Adipocyte (in vitro differentiated cells): ENCODE results near the gene SLC6A8.

ENCODE experiments used
- DNase-seq: peaks from one replicate; pipeline ENCODE4 v3.0.0-alpha.2; 2015; ENCODE audit warnings: low read depth
- H3K27me3 ChIP-seq: replicated peaks from 2 replicates; pipeline ENCODE4 v1.7.0; 2013; ENCODE audit warnings: mild to moderate bottlenecking, low read length, moderate library complexity; ENCODE audit not compliant: control insufficient read depth, insufficient read depth
- H3K36me3 ChIP-seq: 2 replicates; pipeline ENCODE4 v1.7.0; 2013; ENCODE audit warnings: low read length, mild to moderate bottlenecking, moderate library complexity; ENCODE audit not compliant: control insufficient read depth, insufficient read depth, severe bottlenecking
- H3K4me1 ChIP-seq: 2 replicates; pipeline ENCODE4 v1.7.0; 2013; ENCODE audit warnings: mild to moderate bottlenecking, low read length, moderate library complexity; ENCODE audit not compliant: control insufficient read depth, insufficient read depth
- H3K4me3 ChIP-seq: 2 replicates; pipeline ENCODE4 v1.7.0; 2013; ENCODE audit warnings: mild to moderate bottlenecking, low read length, moderate library complexity
- H3K9ac ChIP-seq: 2 replicates; pipeline ENCODE4 v1.7.0; 2013; ENCODE audit warnings: mild to moderate bottlenecking, low read length, moderate library complexity
- H3K9me3 ChIP-seq: 2 replicates; pipeline ENCODE4 v1.7.0; 2013; ENCODE audit warnings: mild to moderate bottlenecking, low read length, moderate library complexity; ENCODE audit not compliant: control insufficient read depth

SLC6A8 gene

DNA sequence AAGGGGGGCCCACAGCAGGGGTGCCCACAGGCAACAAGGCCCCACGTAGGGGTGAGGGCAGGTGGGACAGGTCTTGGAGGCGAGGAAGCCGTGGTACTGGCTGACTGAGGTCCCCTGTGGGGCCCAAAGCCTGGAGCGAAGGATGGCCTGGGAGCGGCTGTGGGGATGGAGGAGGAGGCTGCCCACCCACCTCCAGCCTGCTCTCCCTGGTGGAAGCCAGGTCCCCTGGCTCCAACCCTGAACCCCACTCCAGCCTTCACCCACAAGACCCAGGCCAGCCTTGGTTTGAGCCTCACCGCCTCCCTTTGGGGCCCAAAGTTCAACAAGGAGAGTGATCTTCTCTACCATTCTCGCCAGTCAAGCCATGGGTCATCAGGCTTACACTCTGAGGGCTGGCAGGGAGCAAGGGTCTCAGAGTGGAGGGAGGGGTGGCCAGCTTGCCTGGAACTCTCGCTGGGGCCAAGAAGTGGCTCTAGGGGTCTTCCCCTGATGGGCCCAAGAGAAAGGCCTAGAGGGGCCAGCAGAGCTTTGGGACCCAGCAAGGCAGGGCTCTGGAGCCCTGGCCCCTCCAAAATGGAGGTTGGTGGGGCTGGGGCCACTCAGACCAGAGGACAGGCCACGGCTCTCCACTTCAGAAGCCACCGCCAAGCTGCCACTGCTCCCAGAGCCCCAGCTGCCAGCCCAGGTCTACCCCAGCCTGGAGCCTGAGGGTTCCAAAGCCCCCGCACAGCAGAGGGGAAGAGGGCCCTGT is 19.1 kb upstream of the SLC6A8 start:
- no peaks in the 10 kb centered on the region for H3K4me1 ChIP-seq
- peaks cover 50% of the 10 kb centered on the region for H3K27me3 ChIP-seq
- H3K36me3 ChIP-seq = no peaks in the 10 kb centered on the region
- H3K9ac ChIP-seq = no peak overlapping the region
- no peak overlapping the region for H3K4me3 ChIP-seq
- peaks cover 18% of the 10 kb centered on the region for H3K9me3 ChIP-seq
- no peak for DNase-seq

- Histone ChIP-seq H3K4me3 (no peak overlapping the region), H3K4me1 (no peaks in the 10 kb centered on the region), H3K9ac (no peak overlapping the region), H3K27me3 (peaks cover 51% of the 10 kb centered on the region), H3K36me3 (no peaks in the 10 kb centered on the region), H3K9me3 (peaks cover 17% of the 10 kb centered on the region)
- DNase-seq = peak; percentile 60
These were observed 18.4 kb upstream of the SLC6A8 start for GRCh38 chrX:153669174-153669890.

GRCh38 chrX:153669901-153670731 is 17.6 kb upstream of the SLC6A8 start:
- no peak overlapping the region for H3K9ac ChIP-seq
- H3K36me3 ChIP-seq = no peaks in the 10 kb centered on the region
- no peaks in the 10 kb centered on the region for H3K4me1 ChIP-seq
- H3K4me3 ChIP-seq = no peak overlapping the region
- DNase-seq = no peak
- H3K9me3 ChIP-seq = peaks cover 9% of the 10 kb centered on the region
- H3K27me3 ChIP-seq = peaks cover 44% of the 10 kb centered on the region

DNA sequence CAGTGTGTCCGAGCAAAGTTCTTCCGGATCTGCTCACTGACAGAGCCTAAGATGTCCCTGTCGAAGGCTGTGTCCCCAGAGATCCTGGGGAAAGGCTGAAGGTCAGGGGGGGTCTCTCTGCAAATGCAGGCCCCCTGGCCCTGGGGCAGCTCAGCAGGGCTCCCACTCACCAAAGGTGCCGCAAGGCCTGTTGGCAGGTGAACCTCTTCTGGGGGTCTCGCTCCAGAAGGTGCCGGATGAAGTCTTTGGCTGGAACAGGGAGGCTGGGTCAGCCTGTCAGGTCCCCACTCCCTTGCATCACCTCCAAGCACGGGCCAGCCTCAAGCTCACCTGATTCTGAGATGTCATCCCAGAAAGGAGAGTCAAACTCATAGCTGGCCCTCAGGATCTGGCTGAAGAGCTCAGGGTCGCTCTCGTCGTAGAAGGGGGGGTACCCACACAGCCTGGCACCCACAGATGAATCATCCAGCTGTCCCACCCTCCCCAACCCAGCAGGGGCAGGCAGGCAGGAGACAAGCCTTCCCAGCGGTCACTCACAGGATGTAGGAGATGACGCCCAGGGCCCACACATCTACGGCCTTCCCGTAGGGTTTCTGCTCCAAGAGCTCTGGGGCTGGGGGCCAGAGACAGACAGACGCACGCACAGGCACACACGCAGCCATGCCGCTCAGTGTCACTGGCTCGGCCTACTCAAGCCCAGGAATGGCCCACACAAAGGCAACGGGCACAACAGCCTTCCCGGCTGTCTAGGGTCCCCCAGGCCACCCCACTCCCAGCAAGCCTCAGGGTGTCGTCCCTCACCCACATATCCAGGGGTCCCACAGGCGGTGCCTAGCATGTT is 16.8 kb upstream of the SLC6A8 start:
- Histone ChIP-seq H3K9ac (no peak overlapping the region), H3K36me3 (no peaks in the 10 kb centered on the region), H3K4me3 (no peak overlapping the region), H3K9me3 (peaks cover under 1% of the 10 kb centered on the region), H3K4me1 (no peaks in the 10 kb centered on the region), H3K27me3 (peaks cover 36% of the 10 kb centered on the region)
- no peak for DNase-seq

- no peak overlapping the region for H3K4me3 ChIP-seq
- no peaks in the 10 kb centered on the region for H3K36me3 ChIP-seq
- no peak for DNase-seq
- peaks cover 34% of the 10 kb centered on the region for H3K27me3 ChIP-seq
- no peaks in the 10 kb centered on the region for H3K9me3 ChIP-seq
- no peaks in the 10 kb centered on the region for H3K4me1 ChIP-seq
- no peak overlapping the region for H3K9ac ChIP-seq
These were observed 15.9 kb upstream of the SLC6A8 start for GRCh38 chrX:153671589-153672530.

- Histone ChIP-seq H3K27me3 (peaks cover 31% of the 10 kb centered on the region), H3K9me3 (no peaks in the 10 kb centered on the region), H3K4me1 (no peaks in the 10 kb centered on the region), H3K4me3 (no peak overlapping the region), H3K36me3 (no peaks in the 10 kb centered on the region), H3K9ac (no peak overlapping the region)
- no peak for DNase-seq
These were observed 14.9 kb upstream of the SLC6A8 start for GRCh38 chrX:153672531-153673427.

DNA sequence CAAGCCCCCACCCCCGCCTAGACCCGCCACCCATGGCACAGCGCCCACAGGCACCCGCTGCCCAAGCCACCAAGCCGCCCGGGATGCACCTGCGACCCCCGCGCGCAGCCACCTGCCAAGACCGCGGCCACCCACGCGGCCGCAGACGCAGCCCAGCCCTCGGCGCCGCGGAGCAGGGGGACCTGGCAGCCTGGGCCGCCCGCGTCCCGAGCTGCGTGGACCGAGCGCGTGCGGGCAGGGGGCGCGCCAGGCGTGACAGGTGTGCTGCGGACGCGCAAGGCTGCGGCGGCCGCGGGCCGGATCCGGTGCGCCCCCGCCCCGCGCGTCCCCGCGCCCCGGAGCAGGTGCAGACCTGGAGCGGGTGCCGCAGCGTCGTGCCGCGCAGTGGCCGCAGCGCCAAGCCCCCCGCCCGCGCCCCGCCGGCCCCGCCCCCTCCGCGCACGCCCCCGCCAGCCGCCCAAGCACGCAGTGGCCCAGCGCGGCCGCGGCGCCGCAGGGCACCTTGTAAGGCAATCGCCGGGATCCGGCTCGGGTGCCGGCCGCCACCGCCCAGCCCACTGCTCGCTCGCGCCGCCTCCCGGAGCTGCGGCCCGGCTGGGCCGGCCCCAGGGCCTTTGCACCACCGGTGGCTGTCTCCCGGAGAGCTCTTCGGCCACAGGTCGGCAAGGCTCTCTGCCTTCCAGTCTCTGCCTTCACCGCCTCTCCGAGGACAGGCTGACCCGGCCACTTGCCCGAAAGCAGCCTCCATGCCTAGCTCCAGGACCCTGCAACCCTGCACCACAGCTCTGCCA is 14.1 kb upstream of the SLC6A8 start, which contains the start of gene PNCK:
Gene PNCK, minus strand, starts transcription at position 386 of the 791 bp plus-strand sequence. CDS start 737 bp downstream, outside the sequence.
- Histone ChIP-seq H3K9ac (no peak within 1 kb of the TSS), H3K27me3 (peaks cover 34% of the 10 kb centered on the region), H3K9me3 (no peaks in the 10 kb centered on the region), H3K36me3 (no peaks in the 10 kb centered on the region), H3K4me3 (no peak within 1 kb of the TSS), H3K4me1 (no peaks in the 10 kb centered on the region)
- no peak for DNase-seq

GRCh38 chrX:153674219-153674851 is 13.4 kb upstream of the SLC6A8 start:
- H3K36me3 ChIP-seq = no peaks in the 10 kb centered on the region
- H3K4me1 ChIP-seq = no peaks in the 10 kb centered on the region
- no peak for DNase-seq
- no peaks in the 10 kb centered on the region for H3K9me3 ChIP-seq
- H3K9ac ChIP-seq = no peak overlapping the region
- H3K27me3 ChIP-seq = peaks cover 35% of the 10 kb centered on the region
- no peak overlapping the region for H3K4me3 ChIP-seq
